Mesenchymal stem cell (in vitro differentiated cells and primary cell): ENCODE results near the gene ARHGAP6.

Source experiments
- DNase-seq: peaks from one replicate; pipeline ENCODE4 v3.0.0-alpha.2; 2013
- H2AFZ ChIP-seq: one replicate; pipeline ENCODE4 v1.6.1; 2013; ENCODE audit warnings: low read depth, mild to moderate bottlenecking, control low read depth, inconsistent platforms, low read length, moderate library complexity
- H2AK5ac ChIP-seq: 2 replicates; pipeline ENCODE4 v1.6.1; 2013; ENCODE audit warnings: low read length, moderate library complexity, mild to moderate bottlenecking, inconsistent platforms; ENCODE audit not compliant: severe bottlenecking
- H2BK120ac ChIP-seq: one replicate; pipeline ENCODE4 v1.6.1; 2013; ENCODE audit warnings: low read depth, mild to moderate bottlenecking, inconsistent platforms, low read length, moderate library complexity
- H2BK12ac ChIP-seq, 2 experiments: one replicate each; pipeline ENCODE4 v1.6.1; 2013; ENCODE audit warnings: inconsistent platforms in 2 of 2, low read length in 2 of 2, mild to moderate bottlenecking in 2 of 2, moderate library complexity in 2 of 2, control low read depth in 1 of 2
- H2BK15ac ChIP-seq: one replicate; pipeline ENCODE4 v1.6.1; 2013; ENCODE audit warnings: mild to moderate bottlenecking, low read depth, inconsistent platforms; ENCODE audit not compliant: poor library complexity, severe bottlenecking
- H2BK5ac ChIP-seq: 2 replicates; pipeline ENCODE4 v1.6.1; 2013; ENCODE audit warnings: low read depth, mild to moderate bottlenecking, low read length, control low read depth, inconsistent platforms; ENCODE audit not compliant: poor library complexity, severe bottlenecking
- H3K14ac ChIP-seq, 2 experiments: one replicate each; pipeline ENCODE4 v1.6.1; 2013; ENCODE audit warnings: inconsistent platforms in 2 of 2, low read length in 2 of 2, control low read depth in 1 of 2, mild to moderate bottlenecking in 1 of 2, moderate library complexity in 1 of 2
- H3K18ac ChIP-seq, 2 experiments: one replicate each; pipeline ENCODE4 v1.6.1; 2013; ENCODE audit warnings: inconsistent platforms in 2 of 2, low read length in 2 of 2, control low read depth in 1 of 2, low read depth in 1 of 2, mild to moderate bottlenecking in 1 of 2
- H3K23ac ChIP-seq, 2 experiments: one replicate each; pipeline ENCODE4 v1.6.1; 2013; ENCODE audit warnings: inconsistent platforms in 2 of 2, low read length in 2 of 2, mild to moderate bottlenecking in 2 of 2, moderate library complexity in 2 of 2, control low read depth in 1 of 2
- H3K27ac ChIP-seq: 2 replicates; pipeline ENCODE4 v1.5.1; 2013; ENCODE audit warnings: mild to moderate bottlenecking, moderate library complexity, low read length, control low read depth, inconsistent platforms; ENCODE audit not compliant: poor library complexity, severe bottlenecking
- H3K27me3 ChIP-seq, 2 experiments: 2 replicates each; pipeline versions ENCODE4 v1.6.1 to v1.7.0; 2013; ENCODE audit warnings: low read length in 2 of 2, mild to moderate bottlenecking in 2 of 2, moderate library complexity in 2 of 2, control low read depth in 1 of 2, inconsistent platforms in 1 of 2; ENCODE audit not compliant: control insufficient read depth in 1 of 2, insufficient read depth in 1 of 2
- H3K36me3 ChIP-seq, 2 experiments: 2 replicates each; pipeline versions ENCODE4 v1.6.1 to v1.7.0; 2013; ENCODE audit warnings: low read length in 2 of 2, control low read depth in 1 of 2, inconsistent platforms in 1 of 2, low read depth in 1 of 2, mild to moderate bottlenecking in 1 of 2; ENCODE audit not compliant: insufficient read depth in 2 of 2, control insufficient read depth in 1 of 2
- H3K4ac ChIP-seq, 2 experiments: one replicate each; pipeline ENCODE4 v1.6.1; 2013; ENCODE audit warnings: inconsistent platforms in 2 of 2, low read length in 2 of 2, mild to moderate bottlenecking in 2 of 2, moderate library complexity in 2 of 2, control low read depth in 1 of 2, low read depth in 1 of 2
- H3K4me1 ChIP-seq: 2 replicates; pipeline ENCODE4 v1.6.1; 2013; ENCODE audit warnings: low read depth, low read length, control low read depth; ENCODE audit not compliant: control insufficient read depth, insufficient read depth
- H3K4me2 ChIP-seq: 2 replicates; pipeline ENCODE4 v1.6.1; 2013; ENCODE audit warnings: low read length, mild to moderate bottlenecking, inconsistent platforms; ENCODE audit not compliant: poor library complexity, severe bottlenecking
- H3K4me3 ChIP-seq, 2 experiments: 2 replicates each; pipeline versions ENCODE4 v1.5.1 to v1.7.0; 2013; ENCODE audit warnings: low read length in 2 of 2, mild to moderate bottlenecking in 2 of 2, control low read depth in 1 of 2, low read depth in 1 of 2; ENCODE audit not compliant: insufficient read depth in 1 of 2
- H3K79me1 ChIP-seq: replicated peaks from 2 replicates; pipeline ENCODE4 v1.6.1; 2013; ENCODE audit warnings: mild to moderate bottlenecking, control low read depth, low read length, inconsistent platforms; ENCODE audit not compliant: poor library complexity, severe bottlenecking
- H3K9ac ChIP-seq: 2 replicates; pipeline ENCODE4 v1.7.0; 2013; ENCODE audit warnings: mild to moderate bottlenecking, low read length, moderate library complexity
- H3K9me3 ChIP-seq: 2 replicates; pipeline ENCODE4 v1.7.0; 2013; ENCODE audit warnings: mild to moderate bottlenecking, low read length; ENCODE audit not compliant: control insufficient read depth
- H4K8ac ChIP-seq: one replicate; pipeline ENCODE4 v1.6.1; 2013; ENCODE audit warnings: inconsistent platforms, mild to moderate bottlenecking, low read length, moderate library complexity
- H4K91ac ChIP-seq: one replicate; pipeline ENCODE4 v1.6.1; 2013; ENCODE audit warnings: mild to moderate bottlenecking, low read length, inconsistent platforms
- WGBS: methylation state at CpG from one replicate; pipeline ENCODE4 v1.1.7; 2013; ENCODE audit warnings: mixed read lengths; 5-methylcytosine and 5-hydroxymethylcytosine counted together

ARHGAP6 gene

DNA sequence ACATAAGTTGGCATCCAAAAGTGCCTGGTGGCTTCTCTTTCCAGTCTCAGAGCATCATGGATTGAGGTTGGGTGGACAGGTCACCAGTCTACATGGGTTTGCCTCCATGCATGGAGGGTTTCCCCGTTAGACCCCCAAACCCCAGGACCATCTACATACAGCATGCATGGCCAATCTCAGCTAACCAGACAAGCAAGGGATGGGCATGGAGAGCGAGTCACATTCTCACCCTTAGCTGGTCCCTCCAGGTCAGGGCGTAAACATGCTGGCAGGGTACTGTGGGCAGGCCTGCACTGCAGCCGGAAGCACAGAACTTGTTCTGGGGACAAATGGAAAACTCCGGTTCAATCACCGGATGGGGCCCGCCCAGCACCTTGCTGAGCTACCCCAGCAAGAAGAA is 517.3 kb downstream of the ARHGAP6 start:
- peaks cover 2 to 21% of the 10 kb centered on the region in 2 experiments for H3K36me3 ChIP-seq
- H3K9me3 ChIP-seq: no peaks in the 10 kb centered on the region
- no peak overlapping the region for H2BK120ac ChIP-seq
- no peak overlapping the region for H3K4ac ChIP-seq
- H4K91ac ChIP-seq: no peak overlapping the region
- H4K8ac ChIP-seq: no peak overlapping the region
- H2AK5ac ChIP-seq: no peak overlapping the region
- peak overlapping the region in 1 of 2 experiments; percentile 54 for H2BK12ac ChIP-seq
- H3K23ac ChIP-seq: no peak overlapping the region
- no peak overlapping the region for H3K4me2 ChIP-seq
- H3K14ac ChIP-seq: no peak overlapping the region
- no peak overlapping the region for H3K9ac ChIP-seq
- peaks cover 1% of the 10 kb centered on the region for H3K4me1 ChIP-seq
- no peak overlapping the region for H3K18ac ChIP-seq
- H3K4me3 ChIP-seq: no peak overlapping the region
- H2BK15ac ChIP-seq: no peak overlapping the region
- no peak overlapping the region for H2BK5ac ChIP-seq
- H3K27me3 ChIP-seq: no peaks in the 10 kb centered on the region
- H3K79me1 ChIP-seq: no peaks in the 10 kb centered on the region
- no peak for DNase-seq
- H3K27ac ChIP-seq: no peak overlapping the region
- 98% methylated on average over 7 of the region's 7 CpGs for WGBS
- no peak overlapping the region for H2AFZ ChIP-seq

DNA sequence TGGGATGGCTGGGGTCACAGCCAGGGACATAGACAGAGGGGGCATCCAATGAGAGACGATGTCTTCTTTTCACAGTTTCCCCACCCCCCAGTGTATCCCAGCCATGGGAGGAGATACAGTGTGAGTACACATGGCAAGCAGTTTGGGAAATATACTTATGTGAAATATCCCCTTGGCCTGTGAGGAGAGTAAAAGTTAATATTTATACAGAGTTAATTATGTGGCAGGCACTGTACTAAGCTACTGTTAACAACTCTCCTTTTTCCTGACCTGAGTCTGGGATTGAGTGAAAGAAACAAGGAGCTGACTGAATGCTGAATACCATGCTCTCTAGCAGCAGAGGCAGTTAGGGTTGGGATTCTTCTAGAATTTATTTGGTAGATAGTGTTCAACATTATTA is 519.3 kb downstream of the ARHGAP6 start:
- Histone ChIP-seq H3K27me3 (no peaks in the 10 kb centered on the region), H2AFZ (no peak overlapping the region), H3K9me3 (no peaks in the 10 kb centered on the region), H3K4ac (no peak overlapping the region), H3K14ac (no peak overlapping the region), H4K91ac (no peak overlapping the region), H3K4me3 (no peak overlapping the region), H3K23ac (no peak overlapping the region), H2BK12ac (no peak overlapping the region), H2BK15ac (no peak overlapping the region), H4K8ac (no peak overlapping the region), H3K4me2 (no peak overlapping the region), H3K27ac (no peak overlapping the region), H2BK5ac (no peak overlapping the region), H2AK5ac (no peak overlapping the region), H3K36me3 (peaks cover 2 to 28% of the 10 kb centered on the region in 2 experiments), H2BK120ac (no peak overlapping the region), H3K4me1 (peaks cover 1% of the 10 kb centered on the region), H3K79me1 (no peaks in the 10 kb centered on the region), H3K9ac (no peak overlapping the region), H3K18ac (no peak overlapping the region)
- no CpG with 5 or more reads among the region's 1 CpG for WGBS
- no peak for DNase-seq

GRCh38 chrX:11143931-11144678 is 521.6 kb downstream of the ARHGAP6 start:
- WGBS: 48% methylated on average over 16 of the region's 20 CpGs

DNA sequence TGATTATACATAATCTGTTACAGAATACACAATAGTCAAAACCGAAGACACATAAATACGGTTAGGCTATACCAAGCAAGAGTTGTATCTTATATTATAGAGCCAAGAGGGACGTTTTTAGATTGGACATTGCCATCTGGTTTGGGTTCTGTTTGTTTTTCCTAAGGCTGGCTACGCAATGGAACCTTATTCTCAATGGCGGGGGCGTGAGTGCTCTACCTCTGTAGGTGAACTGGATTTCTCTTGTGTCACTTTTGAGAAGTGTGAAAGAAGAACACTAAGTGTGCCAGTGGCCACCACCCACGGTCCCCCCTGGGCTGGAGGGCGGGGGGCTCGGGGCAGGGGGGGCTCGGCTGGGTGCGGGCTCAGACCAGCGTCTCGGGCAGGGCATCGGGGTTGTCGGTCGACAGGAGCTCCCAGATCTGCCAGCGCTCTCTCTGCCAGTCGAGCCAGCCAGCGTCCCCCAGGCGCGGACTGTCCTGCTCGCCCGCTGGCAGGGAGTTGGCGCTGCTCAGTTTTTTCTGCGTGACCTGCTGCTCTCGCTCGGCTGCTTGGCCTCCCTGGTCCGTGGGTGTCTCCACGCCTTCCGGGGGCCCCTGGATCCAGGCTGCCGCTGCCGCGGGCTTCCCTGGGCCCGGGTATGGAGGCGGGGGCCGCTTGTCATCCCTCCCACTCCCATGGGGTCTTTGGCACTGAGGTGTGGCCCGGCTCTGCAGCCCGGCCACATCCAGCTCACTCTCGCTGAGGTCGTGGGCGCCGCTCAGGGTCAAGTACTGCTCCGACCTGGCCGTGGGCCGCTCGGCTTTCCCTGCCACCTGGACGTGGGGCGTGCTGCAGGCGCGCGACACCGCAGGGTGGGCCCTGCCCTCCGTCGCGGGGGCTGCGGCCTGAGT is 527.0 kb downstream of the ARHGAP6 start:
- Histone ChIP-seq H2BK15ac (no peak overlapping the region), H4K8ac (no peak overlapping the region), H3K27me3 (no peaks in the 10 kb centered on the region), H3K18ac (no peak overlapping the region), H2AK5ac (no peak overlapping the region), H3K4me1 (no peaks in the 10 kb centered on the region), H3K27ac (no peak overlapping the region), H3K9me3 (no peaks in the 10 kb centered on the region), H3K9ac (no peak overlapping the region), H3K36me3 (peaks cover 8 to 15% of the 10 kb centered on the region in 2 experiments), H2AFZ (no peak overlapping the region), H2BK12ac (no peak overlapping the region), H3K14ac (no peak overlapping the region), H2BK120ac (no peak overlapping the region), H3K4me2 (no peak overlapping the region), H3K79me1 (no peaks in the 10 kb centered on the region), H3K23ac (no peak overlapping the region), H4K91ac (no peak overlapping the region), H3K4ac (no peak overlapping the region), H3K4me3 (no peak overlapping the region), H2BK5ac (no peak overlapping the region)
- 90% methylated on average over 36 of the region's 56 CpGs for WGBS
- no peak for DNase-seq

More at GRCh38 chrX:11143931-11144678, 521.6 kb downstream of the ARHGAP6 start:
- Histone ChIP-seq H3K23ac (no peak overlapping the region), H4K91ac (no peak overlapping the region), H2AK5ac (no peak overlapping the region), H3K27me3 (no peaks in the 10 kb centered on the region), H4K8ac (no peak overlapping the region), H3K9ac (peak overlapping the region; percentile 23), H3K79me1 (no peaks in the 10 kb centered on the region), H3K4me3 (no peak overlapping the region), H3K9me3 (no peaks in the 10 kb centered on the region), H2BK120ac (no peak overlapping the region), H3K4me1 (peaks cover 1% of the 10 kb centered on the region), H2BK5ac (no peak overlapping the region), H3K18ac (no peak overlapping the region), H3K4ac (no peak overlapping the region), H2BK15ac (no peak overlapping the region), H2BK12ac (no peak overlapping the region), H3K36me3 (peaks cover 4 to 28% of the 10 kb centered on the region in 2 experiments), H2AFZ (no peak overlapping the region), H3K4me2 (no peak overlapping the region), H3K14ac (no peak overlapping the region), H3K27ac (no peak overlapping the region)
- peak; percentile 74 for DNase-seq
